HG03442 (cell line): Measurements from ENCODE around the gene PRDX4.
"Not testable (repeated sequence)": the region's sequence is repeated elsewhere in the genome, so short reads cannot be mapped to it uniquely, and the experiment has no call there.

Experiments used
- ATAC-seq: cut with Tn5 transposase; IDR thresholded peaks from one replicate; pipeline ENCODE4 v1.9.1; 2021; ENCODE audit warnings: mild to moderate bottlenecking, moderate library complexity; ENCODE audit not compliant: unreplicated experiment

The PRDX4 gene

GRCh38 chrX:23670528-23670927 is 3.2 kb downstream of the PRDX4 start:
- no peak for ATAC-seq

GRCh38 chrX:23673108-23673507 is 5.8 kb downstream of the PRDX4 start:
- no peak for ATAC-seq

- ATAC-seq, result not testable (repeated sequence)
Observed at GRCh38 chrX:23676486-23676885, 9.2 kb downstream of the PRDX4 start.

- no peak for ATAC-seq
Observed at GRCh38 chrX:23692166-23692565, 24.9 kb downstream of the PRDX4 start.

- ATAC-seq, result no peak
Observed at GRCh38 chrX:23694606-23695005, 27.3 kb downstream of the PRDX4 start.

- ATAC-seq, result no peak
Observed at GRCh38 chrX:23699636-23700194, 32.4 kb downstream of the PRDX4 start.

- ATAC-seq, result no peak
Observed at GRCh38 chrX:23704673-23705206, 37.4 kb downstream of the PRDX4 start.

GRCh38 chrX:23705235-23705634 is 37.9 kb downstream of the PRDX4 start:
- ATAC-seq, result no peak

- no peak for ATAC-seq
Observed at GRCh38 chrX:23720117-23720677, 52.9 kb downstream of the PRDX4 start.

- ATAC-seq, result no peak
Observed at GRCh38 chrX:23726191-23726590, 58.9 kb downstream of the PRDX4 start.

GRCh38 chrX:23727206-23727605 is 59.9 kb downstream of the PRDX4 start:
- no peak for ATAC-seq

GRCh38 chrX:23729214-23729613 is 61.9 kb downstream of the PRDX4 start:
- no peak for ATAC-seq

- ATAC-seq, result no peak
Observed at GRCh38 chrX:23731951-23732350, 64.7 kb downstream of the PRDX4 start.

GRCh38 chrX:23732704-23733103 is 65.4 kb downstream of the PRDX4 start:
- ATAC-seq, result peak; percentile 83
